ENCODE data around the gene MDH1.
"Not testable (repeated sequence)": the region's sequence is repeated elsewhere in the genome, so short reads cannot be mapped to it uniquely, and the experiment has no call there.

The MDH1 gene

GRCh38 chr2:63589148-63589958, 590 bp downstream of the MDH1 start:
- DNase-seq: peak; percentile 81

- no peak for DNase-seq
Observed at GRCh38 chr2:63590626-63591408, 2.1 kb downstream of the MDH1 start.

GRCh38 chr2:63591566-63592175, 2.9 kb downstream of the MDH1 start:
- no peak for DNase-seq

DNA sequence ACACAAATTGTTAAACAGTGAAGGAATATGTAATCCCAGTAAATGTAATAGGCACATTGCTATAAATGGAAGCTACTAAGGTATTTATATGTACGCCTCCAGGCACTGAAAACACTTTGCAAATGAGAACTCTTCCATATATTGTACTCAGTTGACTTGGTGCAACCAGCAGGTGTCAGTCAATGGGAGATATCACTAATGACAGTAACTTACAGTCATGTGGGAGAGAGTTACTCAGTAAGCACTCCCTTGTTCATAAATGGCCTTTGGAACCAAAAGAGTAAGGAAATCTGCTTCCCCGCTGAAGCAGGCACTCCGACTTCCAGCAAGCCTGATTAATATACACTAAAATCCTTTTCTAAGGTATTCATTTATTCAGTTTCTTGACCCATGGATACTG, 5.9 kb downstream of the MDH1 start:
- DNase-seq: no peak

DNA sequence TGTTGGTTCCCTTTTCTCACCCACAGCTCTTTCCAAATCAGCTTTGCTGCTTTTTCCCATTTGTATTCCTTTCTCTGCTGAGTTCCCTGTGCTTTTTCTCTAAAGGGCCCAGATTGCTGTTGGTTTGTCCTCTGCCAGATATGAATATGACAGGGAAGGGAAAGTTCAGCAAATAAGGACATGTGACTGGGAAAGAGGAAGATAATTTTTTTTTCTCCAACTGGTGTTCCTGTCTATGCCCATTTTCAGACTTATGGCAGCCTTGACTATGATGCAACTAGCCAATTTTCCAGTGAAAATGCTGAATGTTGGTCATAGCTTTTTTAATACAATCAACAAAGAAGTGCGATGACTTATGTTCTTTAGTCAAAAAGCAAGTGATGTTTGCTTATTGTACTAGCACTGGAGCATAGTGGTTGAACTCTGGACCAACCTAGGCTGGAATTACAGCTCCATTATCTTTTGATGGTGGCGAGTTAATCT, 7.7 kb downstream of the MDH1 start:
- DNase-seq: no peak

DNA sequence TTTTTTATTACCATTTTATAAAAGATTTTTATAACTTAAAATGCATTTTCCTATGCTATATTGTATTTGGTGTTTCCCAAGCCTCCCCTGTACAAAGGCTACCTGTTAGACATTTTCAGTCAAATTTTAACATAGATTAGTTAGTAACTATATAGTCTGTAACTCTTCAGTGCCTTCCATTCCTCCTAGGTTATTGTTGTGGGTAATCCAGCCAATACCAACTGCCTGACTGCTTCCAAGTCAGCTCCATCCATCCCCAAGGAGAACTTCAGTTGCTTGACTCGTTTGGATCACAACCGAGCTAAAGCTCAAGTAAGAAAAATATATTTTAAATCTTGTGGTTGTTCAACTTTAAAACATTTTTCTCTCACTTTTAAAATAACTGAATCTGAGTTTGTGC, 10.2 kb downstream of the MDH1 start:
- DNase-seq: no peak

DNA sequence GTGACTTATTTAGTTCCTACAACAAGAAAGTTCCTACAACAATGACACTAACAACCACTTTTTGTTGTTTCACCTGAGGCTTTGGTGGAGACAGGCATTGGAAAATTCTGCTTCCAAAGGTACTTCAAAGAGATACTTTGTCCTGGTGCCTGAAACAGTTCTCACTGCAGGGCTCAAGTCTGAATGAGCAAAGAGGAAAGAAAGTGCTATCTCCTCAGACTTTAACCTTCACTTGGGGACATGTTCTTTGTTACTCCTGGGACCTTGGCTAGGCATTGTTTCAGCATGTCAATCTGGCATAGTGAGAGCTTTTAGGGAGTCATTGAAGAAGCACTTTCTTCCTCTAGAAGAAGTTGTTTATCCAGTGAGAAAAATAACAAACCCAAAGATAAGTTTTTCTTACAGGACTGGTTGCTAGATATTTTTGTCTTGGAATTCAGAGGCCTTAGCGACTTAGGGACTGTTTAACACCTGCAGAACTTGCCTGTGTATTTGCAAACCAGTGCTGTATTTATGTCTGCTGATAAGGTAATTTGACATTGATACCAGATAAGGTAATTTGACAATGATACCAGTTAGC, 12.2 kb downstream of the MDH1 start:
- no peak for DNase-seq

DNA sequence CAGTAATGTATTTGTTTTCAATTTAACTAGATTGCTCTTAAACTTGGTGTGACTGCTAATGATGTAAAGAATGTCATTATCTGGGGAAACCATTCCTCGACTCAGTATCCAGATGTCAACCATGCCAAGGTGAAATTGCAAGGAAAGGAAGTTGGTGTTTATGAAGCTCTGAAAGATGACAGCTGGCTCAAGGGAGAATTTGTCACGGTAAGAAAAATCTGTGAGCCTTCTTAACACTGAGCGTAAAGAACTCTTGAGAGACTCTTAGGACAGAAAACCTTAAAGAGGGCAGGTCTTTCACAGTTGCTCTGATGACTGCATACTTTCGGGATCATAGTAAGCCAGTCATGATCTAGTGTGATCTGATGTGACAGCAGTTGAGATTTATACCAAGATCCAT, 15.9 kb downstream of the MDH1 start:
- DNase-seq: no peak

DNA sequence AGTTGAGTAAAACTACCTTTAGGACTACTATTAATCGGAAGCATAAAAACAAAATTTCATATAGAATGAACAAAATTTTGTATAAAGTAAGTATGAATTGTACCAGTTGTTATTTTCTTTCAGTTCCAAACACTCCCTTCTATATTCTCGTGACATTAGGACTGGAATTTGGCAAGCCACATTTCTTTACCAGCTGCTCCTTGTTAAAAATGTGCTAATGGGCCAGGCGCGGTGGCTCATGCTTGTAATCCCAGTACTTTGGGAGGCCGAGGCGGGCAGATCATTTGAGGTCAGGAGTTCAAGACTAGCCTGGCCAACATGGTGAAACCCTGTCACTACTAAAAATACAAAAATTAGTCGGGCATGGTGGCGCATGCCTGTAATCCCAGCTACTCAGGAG, 20.1 kb downstream of the MDH1 start:
- not testable (repeated sequence) for DNase-seq

- no peak for DNase-seq
Observed at GRCh38 chr2:63610525-63610924, 21.8 kb downstream of the MDH1 start.

GRCh38 chr2:63613391-63613901, 24.7 kb downstream of the MDH1 start:
- no peak for DNase-seq

GRCh38 chr2:63614448-63614968, 25.7 kb downstream of the MDH1 start:
- no peak for DNase-seq

DNA sequence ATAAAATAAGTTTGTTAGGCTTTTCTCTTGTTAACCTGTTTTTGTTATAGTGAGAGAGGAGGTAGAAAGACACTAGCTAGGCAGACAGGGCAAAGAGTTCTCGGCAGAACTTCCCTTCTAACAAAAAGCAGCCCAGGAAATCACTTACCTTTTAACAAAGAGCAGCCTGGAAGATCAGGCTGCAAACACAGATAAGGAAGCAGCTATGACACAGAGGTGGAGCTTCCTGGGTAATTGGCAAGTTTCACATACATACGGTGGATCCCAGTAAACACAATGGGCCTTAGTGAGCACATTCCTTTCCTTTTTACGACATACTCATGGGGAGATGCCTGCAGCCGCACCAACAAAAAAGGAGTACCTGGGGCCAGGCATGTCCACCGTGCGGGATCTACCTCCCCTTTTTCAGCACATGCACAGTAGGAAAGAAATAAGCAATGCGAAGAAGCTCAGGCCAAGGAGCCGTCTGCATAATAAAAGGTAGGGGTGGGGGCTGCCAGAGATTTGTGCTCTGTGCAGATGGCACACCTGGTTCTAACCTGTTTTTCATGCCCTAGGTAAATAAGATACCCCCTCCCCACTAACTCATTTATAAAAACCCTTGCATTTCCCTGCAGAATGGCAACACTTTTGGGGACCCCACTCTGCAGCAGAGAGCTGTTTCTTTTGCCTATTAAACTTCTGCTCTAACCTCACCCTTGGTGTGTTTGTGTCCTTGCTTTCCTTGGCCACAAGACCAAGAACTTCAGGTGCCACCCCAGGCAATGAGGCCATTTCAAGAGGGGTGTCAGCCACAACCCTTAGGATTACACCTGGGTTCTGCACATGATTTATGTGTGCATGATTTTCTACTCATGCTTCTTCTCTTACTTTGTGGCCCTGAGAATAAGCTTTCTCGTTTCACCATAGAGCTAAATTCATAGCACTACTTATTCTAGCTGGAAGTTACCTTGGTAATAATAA, 26.5 kb downstream of the MDH1 start:
- no peak for DNase-seq

GRCh38 chr2:63617366-63617765, 28.6 kb downstream of the MDH1 start:
- no peak for DNase-seq

DNA sequence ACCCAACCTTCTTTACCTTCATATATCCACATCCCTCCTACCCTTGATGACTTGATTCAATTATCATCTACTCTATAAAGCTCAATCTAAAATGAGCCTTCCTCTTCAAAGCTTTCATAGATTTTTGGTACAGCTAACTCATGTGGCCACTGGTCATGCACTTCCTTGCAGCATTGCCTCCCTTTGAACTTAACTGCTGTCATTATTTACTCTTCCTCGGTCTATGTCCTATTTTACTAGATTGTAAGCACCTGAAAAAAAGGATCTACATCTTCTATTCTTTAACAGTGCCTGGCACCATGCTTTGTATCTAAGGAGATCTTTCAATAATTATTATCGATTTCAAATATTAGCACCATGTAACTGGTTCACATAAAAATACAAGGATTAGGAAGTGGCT, 30.6 kb downstream of the MDH1 start:
- no peak for DNase-seq

- no peak for DNase-seq
Observed at GRCh38 chr2:63622751-63623150, 34.0 kb downstream of the MDH1 start.

DNA sequence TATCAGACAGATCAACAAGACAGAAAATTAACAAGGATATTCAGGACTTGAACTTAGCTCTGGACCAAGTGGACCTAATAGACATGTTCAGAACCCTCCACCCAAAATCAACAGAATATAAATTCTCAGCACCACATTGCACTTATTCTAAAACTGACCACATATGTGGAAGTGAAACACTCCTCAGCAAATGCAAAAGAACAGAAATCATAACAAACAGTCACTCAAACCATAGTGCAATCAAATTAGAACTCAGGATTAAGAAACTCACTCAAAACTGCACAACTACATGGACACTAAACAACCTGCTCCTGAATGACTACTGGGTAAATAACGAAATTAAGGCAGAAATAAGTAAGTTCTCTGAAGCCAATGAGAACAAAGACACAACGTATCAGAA, 35.0 kb downstream of the MDH1 start:
- not testable (repeated sequence) for DNase-seq

GRCh38 chr2:63627866-63628265, 39.1 kb downstream of the MDH1 start:
- no peak for DNase-seq

- DNase-seq: no peak
Observed at GRCh38 chr2:63628403-63628942, 39.7 kb downstream of the MDH1 start.

- peak; percentile 38 for DNase-seq
Observed at GRCh38 chr2:63631501-63631900, 42.7 kb downstream of the MDH1 start.

- no peak for DNase-seq
Observed at GRCh38 chr2:63632382-63632781, 43.6 kb downstream of the MDH1 start.

Data from NCI-H82 (cell line).